ENCODE data around the gene CFAP45. TPM values are rescaled to one million over a fixed set of nuclear protein-coding genes. Genes with fewer than 3 reads are reported as not detected.
A peak's percentile ranks its signal among the peaks of the same experiment; 100 is the strongest.

Gene CFAP45
- polyA plus RNA-seq, 3 donors: 3.2 to 4.1 (median 4.1) TPM

- no peak for DNase-seq (ENCODE audit: low read depth in 3 of 3, low spot score in 2 of 3)
These were observed 24.2 kb upstream of the CFAP45 start for GRCh38 chr1:159924025-159924790.

GRCh38 chr1:159923203-159924024, 23.4 kb upstream of the CFAP45 start:
- peak in 2 of 3 donors; percentile 74 to 75 for DNase-seq (ENCODE audit: low read depth in 3 of 3, low spot score in 2 of 3)

DNA sequence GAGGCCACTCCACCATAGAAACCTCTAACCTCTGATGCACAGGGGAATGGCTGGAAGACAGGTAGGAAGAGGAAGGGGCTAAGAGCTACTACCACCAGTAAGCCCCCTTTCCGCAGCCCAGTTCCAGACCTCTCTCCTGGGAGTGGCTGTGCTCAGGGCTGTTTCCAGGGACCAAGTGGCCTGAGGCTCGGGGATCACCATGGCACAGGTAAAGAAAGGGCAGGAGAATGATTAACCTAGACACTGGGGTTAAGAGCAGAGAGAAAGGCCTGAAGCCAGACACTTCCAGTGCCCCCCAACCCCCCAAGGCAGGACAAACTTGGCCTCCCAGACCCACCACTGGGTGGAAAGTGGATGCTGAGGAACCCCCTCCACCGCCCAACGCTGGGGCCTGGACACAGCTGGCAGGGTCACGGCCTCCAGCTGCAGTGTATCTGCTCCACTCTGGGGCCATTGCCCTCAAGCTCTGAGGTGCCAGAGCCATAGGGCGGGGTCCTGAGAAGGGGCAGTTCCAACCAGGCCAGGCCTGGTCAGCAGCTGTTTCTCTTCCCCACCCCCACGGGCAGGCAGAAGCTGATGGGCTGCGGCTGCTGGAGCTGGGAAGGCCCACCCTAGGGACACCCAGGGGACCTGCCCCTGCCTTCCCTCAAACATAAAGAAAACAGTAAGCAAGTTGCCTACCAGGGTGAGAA, 22.7 kb upstream of the CFAP45 start:
- DNase-seq (ENCODE audit: low read depth in 3 of 3, low spot score in 2 of 3): no peak

DNA sequence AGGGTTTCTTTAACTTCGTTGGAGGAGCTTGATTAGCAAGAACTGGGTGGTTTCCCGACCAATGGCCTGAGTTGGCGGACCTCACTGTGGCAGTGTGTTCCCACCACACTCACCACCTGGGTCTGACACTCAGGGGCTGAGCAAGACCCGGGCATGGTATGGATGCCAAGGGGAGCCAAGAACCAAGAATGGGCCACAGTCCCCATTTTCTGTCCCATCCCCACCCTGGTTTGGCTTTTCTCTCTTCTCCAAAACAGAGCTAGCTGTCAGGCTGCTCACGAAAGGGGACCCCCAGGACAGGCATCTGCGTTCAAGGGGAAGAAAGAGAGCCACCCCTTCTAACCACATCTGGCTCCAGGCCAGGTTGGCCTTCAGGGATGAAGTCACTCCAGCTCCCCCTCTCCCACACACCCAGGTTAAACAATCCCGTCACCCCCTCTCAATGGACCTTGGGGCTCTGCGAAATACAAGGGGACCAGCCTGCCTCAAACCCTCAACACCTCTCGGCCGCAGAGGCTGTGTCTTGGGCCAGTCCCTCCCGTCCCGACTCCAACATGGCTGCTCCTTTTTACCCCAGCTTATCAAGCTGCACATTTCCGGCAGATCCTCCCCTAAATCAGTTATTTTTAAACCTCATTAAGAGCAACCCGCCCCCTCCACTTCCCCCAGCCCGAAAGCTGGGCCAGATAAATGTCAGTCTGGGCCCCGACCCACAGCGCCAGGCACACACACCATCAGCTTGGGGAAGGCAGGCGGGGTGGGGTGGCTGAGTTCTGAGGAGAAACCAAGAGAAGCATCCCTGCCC, 21.9 kb upstream of the CFAP45 start:
- DNase-seq (ENCODE audit: low read depth in 3 of 3, low spot score in 2 of 3): no peak

GRCh38 chr1:159921251-159921650, 21.3 kb upstream of the CFAP45 start:
- no peak for DNase-seq (ENCODE audit: low read depth in 3 of 3, low spot score in 2 of 3)

- DNase-seq (ENCODE audit: low read depth in 3 of 3, low spot score in 2 of 3): no peak
These were observed 20.7 kb upstream of the CFAP45 start for GRCh38 chr1:159920651-159921050.

DNA sequence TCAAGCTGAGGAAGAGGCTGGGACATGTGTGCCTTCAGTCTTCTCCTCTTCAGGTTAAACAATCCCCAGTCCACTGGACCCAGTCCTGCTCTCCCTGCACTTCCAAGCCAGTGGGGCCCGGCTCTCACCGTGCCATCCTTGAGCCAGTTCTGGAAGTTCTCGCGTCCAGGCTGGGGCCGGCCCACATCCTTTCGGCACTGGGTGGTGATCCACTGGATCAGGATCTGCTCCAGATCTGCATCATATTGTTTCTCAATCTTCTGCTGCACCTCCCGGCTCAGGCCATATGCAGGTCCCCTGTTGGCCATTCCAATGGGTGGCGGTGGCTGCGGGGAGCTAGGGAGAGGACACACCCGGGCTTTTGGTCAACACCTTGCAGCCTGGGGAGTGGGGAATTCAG, 20.2 kb upstream of the CFAP45 start:
- no peak for DNase-seq (ENCODE audit: low read depth in 3 of 3, low spot score in 2 of 3)

DNA sequence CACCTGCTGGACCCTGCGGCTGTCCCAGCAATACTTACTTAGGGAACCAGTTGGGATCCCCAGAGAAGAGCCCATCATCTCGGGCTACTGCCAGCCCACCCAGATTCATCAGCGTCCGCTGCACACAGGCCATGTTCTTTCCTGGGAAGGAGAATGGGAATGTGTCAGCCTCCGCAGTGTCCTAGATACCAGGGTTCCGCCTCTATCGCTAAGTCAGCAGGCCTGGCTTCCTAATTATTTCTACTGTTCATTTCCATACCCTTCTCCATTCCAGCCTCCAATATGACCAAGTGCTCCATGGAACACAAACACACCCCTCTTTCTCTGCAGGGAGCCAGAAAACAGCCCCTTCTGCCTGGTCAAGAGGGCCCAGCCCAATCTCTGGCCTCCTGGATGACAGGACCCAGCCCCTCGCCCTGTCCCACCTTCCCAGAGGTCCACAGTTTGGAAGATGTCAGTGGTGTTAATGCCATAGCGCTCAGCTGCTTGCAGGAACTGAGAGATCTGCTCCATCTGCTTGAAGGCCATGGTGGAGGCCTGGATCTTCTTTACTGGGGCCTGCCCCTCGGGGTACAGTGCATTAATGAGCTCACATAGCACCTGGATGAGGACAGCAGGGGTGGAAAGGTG, 19.4 kb upstream of the CFAP45 start:
- no peak for DNase-seq (ENCODE audit: low read depth in 3 of 3, low spot score in 2 of 3)

GRCh38 chr1:159918352-159919200, 18.6 kb upstream of the CFAP45 start:
- DNase-seq (ENCODE audit: low read depth in 3 of 3, low spot score in 2 of 3): no peak

GRCh38 chr1:159917533-159918351, 17.8 kb upstream of the CFAP45 start:
- no peak for DNase-seq (ENCODE audit: low read depth in 3 of 3, low spot score in 2 of 3)

GRCh38 chr1:159916242-159917051, 16.5 kb upstream of the CFAP45 start:
- DNase-seq (ENCODE audit: low read depth in 3 of 3, low spot score in 2 of 3): no peak

DNA sequence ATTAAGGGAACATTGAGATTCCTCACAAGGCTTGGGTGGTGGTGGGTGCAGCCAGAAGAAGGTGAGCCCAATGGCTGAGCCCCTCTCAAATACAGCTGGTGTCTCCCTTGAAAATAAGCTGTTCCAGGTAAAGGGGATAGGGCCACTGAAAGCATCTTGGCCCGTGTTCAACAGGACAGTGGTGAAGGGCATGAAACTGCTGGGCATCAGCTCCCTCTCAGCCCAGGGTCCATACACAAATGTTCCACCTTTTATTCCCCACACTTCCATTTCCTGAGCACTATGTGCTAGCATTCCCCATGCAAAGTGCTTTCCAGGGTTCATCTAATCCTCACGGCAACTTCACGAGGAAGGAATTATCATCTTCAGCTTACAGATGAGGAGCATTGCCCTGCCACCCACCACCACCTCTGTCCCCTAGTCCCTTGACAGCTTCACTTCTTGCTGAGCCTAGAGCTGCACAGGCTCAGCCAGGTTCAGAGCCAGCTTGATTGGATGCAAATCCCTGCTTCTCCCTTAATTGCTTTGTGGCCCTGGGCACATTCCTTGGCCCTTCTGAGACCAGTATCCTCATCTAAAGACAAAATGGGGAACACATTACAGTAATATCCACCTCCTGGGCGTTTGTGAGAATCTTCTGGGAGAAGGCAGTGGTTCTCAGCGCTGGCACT, 15.7 kb upstream of the CFAP45 start:
- no peak for DNase-seq (ENCODE audit: low read depth in 3 of 3, low spot score in 2 of 3)

- no peak for DNase-seq (ENCODE audit: low read depth in 3 of 3, low spot score in 2 of 3)
These were observed 14.5 kb upstream of the CFAP45 start for GRCh38 chr1:159914252-159915018.

- DNase-seq (ENCODE audit: low read depth in 3 of 3, low spot score in 2 of 3): no peak
These were observed 13.7 kb upstream of the CFAP45 start for GRCh38 chr1:159913451-159914192.

GRCh38 chr1:159911326-159912070, 11.5 kb upstream of the CFAP45 start:
- no peak for DNase-seq (ENCODE audit: low read depth in 3 of 3, low spot score in 2 of 3)

All from right renal cortex interstitium (tissue), 3 donors.